DMS79 treated with DMSO at 0.1 percent for 48 hours (cell line): ENCODE data around the gene BRI3BP.
"Not testable (repeated sequence)": the region's sequence is repeated elsewhere in the genome, so short reads cannot be mapped to it uniquely, and the experiment has no call there.

Experiments
- DNase-seq: peaks from one replicate; lab custom pipeline; 2025; lab: John Stamatoyannopoulos, UW

Gene BRI3BP

DNA sequence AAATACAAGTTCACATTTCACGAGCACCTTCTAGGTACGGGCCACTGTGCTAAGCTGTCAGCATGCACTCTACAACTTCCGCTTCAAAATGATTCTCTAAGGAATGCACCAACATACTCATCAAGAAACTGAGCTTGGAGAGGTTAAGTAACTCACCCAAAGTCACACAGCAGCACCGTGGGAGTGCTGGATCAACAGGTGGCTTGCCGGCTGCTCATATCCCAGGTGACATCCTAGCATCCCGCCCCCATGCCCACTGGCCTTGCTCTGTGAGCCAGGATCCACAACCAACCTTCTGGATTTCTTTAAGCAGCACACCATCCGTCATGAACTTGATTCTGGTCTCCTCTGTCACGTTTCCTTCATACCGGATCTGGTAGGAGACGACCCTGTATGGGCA is 21.2 kb upstream of the BRI3BP start:
- DNase-seq: no peak

DNA sequence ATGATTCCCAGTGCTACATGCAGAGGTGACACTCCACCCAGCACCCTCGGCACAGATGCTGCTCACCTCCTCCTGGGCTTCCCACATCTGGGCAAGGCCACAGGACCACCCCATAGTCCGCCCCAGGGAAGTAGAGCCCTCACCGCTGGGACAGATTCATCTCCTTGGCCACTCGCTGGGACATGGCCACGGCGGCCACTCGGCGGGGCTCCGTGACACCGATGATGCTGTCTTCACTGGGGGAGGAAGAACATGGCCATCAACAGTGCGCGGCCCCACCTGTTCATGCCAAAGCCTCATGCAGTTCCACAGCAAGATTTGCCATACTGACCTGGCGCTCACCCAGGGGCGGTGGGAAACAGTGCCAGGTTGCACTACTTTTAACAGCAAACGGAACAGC is 18.2 kb upstream of the BRI3BP start:
- no peak for DNase-seq

DNA sequence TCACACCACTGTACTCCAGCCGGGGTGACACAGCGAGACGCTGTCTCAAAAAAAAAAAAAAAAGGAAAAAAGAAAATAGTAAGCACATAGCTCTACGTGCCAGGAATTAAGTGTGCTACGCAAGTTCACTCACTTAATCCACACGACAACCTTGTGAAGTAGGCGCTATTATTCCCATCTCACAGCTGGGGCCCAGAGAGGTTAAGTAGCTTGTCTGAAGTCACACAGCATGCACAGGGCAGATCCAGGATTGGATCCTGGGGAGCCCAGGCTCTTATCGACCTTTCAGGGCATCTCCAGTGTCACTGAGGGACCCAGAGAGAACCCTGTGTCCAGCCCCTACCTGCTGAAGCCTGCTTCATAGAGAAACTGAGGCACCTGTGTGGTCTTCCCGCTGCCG is 16.4 kb upstream of the BRI3BP start:
- DNase-seq: no peak

DNA sequence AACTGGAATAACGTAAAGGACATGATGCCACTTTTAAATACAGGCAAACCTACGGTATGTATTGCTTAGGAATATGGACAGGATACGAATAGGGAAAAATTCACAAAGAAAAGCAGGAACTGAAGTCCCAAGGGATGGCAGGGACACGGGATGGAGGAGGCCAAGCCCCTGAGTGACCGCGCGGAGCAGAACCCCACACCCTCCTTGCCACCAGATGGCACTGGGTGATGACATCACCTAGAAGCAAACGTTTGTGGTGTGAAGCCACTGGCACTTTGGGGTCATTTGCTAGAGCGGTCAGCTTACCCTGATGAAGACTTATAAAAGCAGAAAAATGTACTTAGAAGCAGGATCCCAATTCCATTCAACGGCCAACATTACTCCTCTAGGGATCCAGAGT is 13.9 kb upstream of the BRI3BP start:
- DNase-seq: no peak

DNA sequence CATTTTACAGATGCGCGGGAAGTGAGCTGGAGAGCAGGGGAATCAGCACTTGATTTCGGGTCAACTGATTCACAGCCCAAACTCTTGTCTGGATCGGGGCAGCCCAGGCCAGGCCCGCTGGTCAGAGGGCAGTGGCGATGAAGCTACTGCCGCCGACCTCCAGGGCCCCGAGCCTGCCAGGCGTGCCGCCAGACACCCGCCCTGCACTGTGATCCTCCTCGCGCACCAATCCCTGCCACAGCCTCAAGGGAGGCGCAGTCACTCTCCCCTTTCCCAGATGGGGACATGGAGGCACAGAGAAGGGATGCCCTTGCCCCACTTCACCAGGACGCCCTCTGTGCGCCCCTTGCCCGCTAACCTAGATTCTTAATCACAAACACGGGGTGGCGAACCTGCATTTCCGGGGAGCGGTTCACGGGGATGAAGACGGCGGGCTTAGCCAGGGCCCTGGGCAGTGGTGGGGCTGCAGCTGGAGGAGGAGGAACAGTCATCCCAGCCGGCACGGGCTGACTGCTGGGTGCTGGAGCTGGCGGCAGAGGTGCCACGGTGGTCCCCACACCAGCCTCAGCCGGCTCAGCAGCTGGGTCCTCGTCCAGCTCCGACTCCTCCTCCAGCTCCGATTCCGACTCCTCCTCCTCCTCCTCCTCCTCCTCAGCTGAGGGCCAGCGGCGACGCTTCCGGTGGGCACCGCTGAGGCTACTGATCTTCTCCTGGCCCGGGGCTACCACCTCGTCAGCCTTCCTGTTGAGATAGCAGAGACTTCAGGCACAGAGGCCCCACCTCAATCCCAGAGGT is 13.2 kb upstream of the BRI3BP start:
- DNase-seq: no peak

DNA sequence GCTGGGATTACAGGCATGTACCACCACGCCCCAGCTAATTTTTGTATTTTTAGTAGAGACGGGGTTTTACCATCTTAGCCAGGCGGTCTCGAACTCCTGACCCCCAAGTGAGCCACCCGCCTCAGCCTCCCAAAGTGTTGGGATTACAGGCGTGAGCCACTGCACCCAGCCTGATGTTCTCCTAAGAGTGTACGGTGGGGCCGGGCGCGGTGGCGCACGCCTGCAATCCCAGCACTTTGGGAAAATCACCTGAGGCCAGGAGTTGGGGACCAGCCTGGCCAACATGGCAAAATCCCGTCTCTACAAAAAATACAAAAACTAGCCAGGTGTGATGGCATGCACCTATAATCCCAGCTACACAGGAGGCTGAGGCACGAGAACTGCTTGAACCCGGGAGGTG is 6.6 kb upstream of the BRI3BP start:
- DNase-seq: not testable (repeated sequence)

DNA sequence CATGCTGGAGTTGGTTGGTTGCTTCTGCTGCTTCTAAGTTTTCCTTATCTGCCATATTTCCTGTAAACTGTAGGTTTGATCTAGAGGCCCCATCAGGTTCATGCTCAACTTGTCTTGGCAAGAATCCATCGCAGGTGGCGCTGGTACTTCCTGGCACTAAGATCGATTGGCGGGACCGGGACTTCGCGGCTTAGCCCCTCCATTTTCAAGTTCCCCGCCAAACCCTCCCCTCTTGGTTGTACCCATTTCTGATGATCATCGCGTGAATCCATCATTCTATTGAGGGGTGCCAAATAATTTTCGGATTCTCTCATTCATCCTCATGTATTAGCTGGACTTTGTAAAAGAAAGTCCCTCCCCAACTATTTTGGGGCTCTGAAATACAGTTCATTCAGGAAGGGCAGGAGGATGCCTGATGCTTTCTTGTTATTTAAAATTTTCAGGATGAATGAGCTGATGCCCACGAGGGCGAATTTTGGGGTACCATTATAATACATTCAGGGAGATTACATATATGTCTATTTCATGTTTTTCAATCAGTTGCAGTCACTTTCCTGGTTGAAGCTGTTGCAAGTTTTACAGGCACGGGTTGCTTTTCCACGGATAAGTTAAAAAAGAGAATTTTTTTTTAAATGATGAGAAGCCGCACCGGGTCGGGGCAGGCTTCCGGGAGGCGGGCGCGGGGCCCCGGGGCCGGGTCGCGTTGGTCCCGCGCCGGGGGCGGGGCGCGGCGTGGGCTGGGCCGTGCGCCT is 395 bp upstream of the BRI3BP start:
- peak; percentile 89 for DNase-seq

DNA sequence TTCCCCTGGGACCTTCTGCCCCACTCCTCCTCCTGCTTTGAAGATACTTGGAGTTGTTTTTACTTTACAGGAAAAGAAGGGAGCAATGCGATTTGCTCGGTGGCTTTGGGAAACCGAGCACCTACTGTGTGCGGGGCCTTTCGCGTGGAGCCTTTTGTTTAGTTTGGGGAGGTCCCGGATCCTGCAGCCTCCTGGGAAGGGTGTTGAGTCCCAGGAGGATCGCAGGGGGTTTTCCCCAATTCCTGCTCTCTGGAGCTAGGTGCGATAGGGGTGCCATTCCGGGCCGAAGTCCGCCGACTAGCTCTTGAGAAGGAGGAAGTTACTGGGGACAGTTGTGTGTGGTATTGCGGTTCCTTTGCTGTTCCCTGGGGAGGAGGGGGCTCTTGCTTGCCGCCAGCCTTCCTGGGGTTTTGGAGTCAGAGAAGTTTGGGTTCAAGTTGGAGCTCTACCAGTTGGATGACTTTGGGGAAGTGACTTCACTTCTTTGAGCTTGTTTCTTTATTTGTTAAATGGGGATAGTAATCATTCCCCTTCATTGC is 1.1 kb downstream of the BRI3BP start:
- peak; percentile 24 for DNase-seq

DNA sequence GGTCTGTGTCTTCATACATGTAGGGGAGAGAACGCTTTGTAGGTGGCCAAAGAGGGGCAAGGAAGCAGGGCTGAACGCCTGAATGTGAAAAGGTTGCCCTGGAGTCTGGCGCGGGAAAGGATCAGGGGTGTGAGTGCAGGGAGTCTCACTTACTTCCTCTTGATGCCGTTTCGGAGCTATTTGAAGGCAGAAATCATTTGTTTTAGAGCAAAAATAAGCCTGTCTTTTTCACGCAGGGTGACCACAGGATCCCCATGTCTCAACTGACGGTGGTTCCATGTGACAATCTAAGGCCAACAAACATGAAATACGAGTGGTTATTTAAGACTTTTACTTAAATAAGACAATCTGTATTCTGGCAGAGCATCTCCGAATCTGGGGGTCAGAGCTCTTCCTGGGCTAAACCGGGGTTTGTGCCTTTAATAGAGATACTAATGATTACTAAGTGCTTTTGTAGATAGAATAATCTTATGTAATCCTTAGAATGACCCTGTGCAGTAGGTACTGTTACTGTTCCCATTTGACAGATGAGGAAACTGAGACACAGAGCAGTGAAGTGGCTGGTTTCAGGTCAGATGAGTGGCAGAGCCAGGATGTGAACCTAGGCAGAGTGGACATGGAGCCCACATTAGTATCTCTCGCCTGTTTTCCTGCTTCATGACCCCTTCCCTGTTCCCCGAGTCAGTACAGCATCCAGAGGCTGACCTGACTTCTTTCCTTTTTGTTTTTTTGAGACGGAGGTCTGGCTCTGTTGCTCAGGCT is 1.9 kb downstream of the BRI3BP start:
- no peak for DNase-seq

DNA sequence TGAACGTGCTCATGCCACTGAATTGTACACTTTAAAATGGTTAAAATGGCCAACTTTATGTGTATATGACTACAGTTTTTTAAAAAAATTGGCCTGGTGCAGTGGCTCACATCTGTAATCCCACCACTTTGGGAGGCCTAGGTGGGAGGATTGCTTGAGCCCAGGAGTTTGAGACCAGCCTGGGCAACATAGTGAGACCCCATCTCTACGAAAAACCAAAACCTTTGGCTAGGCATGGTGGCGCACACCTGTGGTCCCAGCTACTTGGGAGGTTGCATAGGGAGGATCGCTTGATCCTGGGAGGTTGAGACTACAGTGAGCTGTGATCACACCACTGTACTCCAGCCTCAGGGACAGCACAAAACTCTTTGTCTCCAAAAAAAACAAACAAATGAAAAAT is 5.3 kb downstream of the BRI3BP start:
- no peak for DNase-seq

DNA sequence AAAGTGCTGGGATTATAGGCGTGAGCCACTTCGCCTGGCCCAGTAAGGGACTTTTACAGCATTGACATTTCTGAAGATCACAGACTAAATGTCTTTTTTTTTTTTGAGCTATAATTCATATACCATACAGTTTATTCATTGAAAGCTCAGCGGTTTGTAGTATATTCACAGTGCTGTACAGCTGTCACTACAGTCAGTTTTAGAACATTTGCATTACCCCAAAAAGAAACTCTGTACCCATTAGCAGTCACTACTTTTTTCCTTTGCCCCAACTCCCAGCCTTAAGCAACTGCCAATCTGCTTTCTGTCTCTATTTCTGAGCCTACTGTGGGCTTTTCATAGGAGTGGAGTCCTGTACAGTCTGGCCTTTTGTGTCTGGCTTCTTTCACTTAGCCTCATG is 8.2 kb downstream of the BRI3BP start:
- no peak for DNase-seq

DNA sequence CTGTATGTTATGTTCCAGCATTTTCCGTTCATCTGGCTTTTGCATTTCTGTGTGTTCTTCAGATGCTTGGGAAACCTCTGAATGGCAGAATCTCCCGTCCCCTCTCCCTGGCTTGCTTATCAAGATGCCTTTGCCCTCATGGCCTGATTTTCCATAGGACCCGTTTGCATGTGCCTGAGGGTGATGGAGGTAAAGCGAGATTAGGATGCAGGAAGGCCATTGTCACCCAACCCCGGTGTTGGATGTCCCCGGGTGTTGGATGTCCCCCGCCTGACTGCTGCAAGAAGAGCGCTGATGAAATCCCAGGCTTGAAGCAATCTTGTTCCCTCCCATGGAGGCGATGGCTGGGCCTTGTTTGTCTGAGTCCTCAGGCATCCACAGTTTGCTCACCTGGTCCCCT is 9.6 kb downstream of the BRI3BP start:
- DNase-seq: no peak

DNA sequence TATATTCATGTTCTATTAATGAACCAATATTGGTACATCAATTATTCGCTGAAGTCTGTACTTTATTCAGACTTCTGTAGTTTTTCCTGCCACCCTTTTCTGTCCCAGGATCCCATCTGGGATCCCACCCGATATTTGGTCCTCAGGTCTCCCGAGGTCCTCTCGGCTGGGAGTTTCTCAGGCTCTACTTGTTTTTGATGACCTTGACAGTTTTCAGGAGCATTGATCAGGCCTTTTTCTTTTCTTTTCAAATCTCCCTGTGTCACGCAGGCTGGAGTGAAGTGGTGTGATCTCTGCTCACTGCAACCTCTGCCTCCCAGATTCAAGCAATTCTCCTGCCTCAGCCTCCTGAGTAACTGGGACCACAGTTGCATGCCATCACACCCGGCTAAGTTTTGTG is 11.2 kb downstream of the BRI3BP start:
- no peak for DNase-seq

DNA sequence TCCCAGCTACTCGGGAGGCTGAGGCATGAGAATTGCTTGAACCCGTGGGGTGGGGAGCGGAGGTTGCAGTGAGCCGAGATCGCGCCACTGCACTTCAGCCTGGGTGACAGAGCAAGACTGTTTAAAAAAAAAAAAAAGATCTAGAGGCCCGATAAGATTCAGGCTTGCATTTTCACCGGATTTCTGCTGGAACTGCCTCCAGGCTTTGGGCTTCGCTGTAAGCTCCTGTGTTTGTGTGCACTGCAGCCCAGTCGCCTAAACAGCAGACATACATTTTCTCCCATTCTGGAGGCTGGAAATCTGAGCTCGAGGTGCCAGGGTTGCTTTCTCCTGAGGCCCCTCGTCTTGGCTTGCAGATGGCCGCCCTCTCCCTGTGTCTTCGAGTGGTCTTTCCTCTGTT is 12.2 kb downstream of the BRI3BP start:
- no peak for DNase-seq

DNA sequence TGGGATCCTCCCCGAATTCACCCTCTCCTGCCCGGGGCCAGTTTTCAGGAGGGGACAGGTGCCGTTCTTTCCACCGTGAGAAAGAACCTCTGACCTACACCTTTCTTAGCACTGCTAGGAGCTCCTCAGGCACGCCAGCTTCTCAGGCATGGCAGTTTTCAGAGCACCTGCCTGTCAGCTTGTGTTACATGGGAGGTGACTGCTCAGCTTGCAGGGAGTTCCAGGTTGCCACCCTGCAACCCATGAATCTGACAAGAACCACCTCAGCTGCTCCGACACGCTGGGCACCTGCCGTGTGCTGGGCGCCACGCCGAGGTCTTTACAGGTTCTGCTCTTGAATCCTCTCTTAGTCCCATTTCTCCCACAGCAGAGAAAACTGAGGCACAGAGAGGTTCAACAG is 12.9 kb downstream of the BRI3BP start:
- no peak for DNase-seq

DNA sequence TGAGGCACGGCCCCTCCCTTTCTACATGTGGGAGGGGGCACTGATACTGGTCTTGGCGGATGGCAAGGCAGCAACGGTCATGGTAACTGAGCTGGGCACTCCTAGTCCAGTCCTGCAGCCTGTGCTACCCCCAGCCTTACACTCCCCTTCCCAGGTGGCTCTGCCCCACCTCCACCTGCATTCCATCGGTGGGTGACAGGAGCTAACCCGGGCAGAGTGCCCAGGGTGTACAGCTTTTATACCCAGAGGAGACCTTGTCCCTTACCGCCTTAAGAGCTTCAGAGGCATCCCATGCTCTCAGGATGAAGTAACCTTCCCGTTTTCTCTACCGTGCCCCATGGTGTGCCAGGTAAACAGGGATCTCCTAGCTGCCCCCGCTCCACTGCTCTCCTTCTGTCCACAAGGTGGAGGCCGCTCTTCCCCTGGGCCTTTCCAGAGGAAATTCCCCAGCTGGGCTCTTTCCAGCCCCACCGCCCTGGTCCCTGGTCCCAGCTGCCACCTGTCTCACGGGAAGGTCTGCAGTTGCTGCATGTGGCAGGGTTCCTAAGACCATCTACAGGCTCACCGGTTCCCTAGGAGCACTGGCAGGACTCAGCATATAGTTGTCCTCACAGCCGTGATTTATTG is 20.5 kb downstream of the BRI3BP start:
- no peak for DNase-seq

DNA sequence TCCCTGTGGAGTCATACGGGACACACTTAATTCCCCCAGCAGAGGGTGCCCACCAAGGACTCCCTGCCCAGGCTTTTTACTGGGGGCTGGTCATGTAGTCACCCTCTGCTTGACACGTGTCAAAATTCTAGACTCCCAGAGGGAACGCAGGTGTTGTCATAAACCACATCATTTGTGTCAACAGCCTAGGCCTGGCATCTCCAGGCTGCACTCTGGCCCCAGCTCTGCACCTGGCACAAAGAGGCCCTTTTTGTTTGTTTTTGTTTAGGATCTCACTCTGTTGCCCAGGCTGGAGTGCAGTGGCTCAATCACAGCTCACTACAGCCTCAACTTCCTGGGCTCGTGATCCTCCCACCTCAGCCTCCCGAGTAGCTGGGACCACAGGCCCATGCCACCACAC is 21.1 kb downstream of the BRI3BP start:
- no peak for DNase-seq

DNA sequence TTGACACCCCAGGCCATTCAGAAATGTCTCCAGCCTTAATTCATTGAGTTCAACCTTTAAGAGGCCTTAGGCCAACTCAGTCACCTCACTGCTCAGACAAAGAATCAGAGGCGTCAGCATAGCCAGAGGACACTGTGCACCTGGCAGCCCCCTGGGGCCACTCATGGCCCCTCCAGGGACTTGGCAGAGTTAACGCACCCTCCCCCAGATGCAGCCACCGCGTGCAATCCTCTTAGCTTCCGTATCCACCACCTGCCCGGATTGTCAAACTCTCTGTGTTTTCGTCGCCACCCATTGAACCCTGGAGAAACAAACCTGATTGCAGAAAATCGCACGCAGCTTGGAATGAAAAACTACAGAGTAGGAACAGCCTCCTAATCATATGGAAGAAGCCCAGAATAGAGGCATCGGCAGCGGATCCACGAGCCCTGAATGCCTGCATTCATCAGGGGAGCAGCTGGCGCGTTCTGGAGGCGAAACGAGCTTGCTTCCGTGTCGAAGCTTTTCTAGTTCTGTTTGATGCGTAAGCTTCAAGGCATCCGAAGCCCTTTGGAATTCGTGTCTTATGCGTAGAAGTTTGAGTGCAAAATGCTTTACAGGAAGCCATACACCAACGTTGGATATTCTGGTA is 22.4 kb downstream of the BRI3BP start:
- DNase-seq: no peak

DNA sequence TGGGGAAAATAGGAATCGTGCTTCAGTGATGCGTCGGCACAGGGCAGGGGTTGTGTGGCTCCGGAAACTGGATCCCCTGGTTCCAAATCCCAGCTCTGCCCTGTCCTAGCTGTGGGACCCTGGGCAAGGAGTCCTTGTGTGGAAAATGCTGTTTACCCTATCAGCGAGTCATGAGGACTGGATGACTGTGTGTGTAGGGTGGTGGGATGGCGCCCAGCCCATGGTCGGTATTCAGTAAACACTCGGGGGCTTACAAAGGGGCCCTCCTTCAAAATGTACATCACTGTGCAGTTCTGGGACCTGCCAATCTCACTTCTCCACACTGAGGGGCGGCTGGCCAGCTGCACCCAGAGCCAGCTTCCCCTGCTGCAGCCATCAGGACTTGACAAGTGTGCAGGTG is 24.4 kb downstream of the BRI3BP start:
- DNase-seq: no peak

DNA sequence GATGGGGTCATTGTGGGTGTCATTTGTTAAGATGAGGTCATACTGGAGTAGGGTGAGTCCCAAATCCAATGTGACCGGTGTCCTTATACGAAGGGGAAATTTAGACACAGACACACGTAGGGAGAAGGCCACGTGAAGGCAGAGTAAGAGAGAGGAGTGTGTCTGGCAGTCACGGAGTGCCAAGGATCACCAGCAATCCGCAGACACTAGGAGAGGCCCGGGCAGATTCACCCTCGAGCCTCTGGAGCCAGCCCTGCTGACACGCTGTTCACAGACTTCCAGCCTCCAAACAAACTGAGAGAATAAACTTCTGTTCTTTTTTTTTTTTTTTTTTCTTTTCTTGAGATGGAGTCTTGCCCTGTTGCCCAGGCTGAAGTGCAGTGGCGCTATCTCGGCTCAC is 24.9 kb downstream of the BRI3BP start:
- DNase-seq: no peak

DNA sequence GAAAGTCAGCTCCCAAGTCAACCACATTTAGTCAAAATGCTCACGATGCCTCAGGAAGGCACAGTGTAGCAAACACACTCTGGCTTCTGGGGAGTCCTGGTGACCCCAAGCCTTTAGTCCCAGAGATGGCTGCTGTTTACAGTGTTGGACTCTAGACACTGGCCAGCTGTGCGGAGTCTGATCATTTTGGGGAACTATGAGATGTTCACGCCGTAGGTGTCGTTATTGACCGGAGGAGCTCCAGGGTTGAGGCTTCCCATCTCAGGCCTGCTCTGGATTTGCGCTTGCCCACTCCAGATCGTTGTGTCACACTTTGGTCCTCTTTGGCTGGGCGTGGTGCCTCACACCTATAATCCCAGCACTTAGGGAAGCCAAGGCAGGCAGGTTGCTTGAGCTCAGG is 27.7 kb downstream of the BRI3BP start:
- no peak for DNase-seq

DNA sequence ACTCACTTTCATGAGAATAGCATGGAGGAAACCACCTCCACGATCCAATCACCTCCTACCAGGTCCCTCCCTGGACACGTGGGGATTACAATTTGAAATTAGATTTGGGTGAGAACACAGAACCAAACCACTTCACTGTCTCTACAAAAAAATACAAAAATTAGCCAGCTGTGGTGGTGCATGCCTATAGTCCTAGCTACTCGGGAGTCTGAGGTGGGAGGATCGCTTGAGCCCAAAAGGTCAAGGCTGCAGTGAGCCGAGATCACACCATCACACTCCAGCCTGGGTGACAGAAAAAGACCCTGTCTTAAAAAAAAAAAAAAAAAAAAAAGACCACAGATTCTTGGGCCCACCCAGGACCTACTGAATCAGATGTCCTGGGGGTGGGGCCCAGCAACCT is 28.3 kb downstream of the BRI3BP start:
- DNase-seq: no peak
